KOPT-K1 (cell line): ENCODE results near the gene CNTNAP5.

Experiments used
- H3K27ac ChIP-seq: fragments of 200-600 bp; sonication (generic); 2 replicates; pipeline ENCODE4 v1.5.1; 2016; ENCODE audit warnings: antibody characterized with exemption, mild to moderate bottlenecking, low read depth, low read length; ENCODE audit not compliant: poor library complexity, severe bottlenecking
- H3K36me3 ChIP-seq: fragments of 200-600 bp; sonication (generic); 2 replicates; pipeline ENCODE4 v1.5.1; 2017; ENCODE audit warnings: antibody characterized with exemption, mild to moderate bottlenecking, low read length, moderate library complexity; ENCODE audit not compliant: insufficient read depth
- H3K9me3 ChIP-seq: fragments of 200-600 bp; sonication (generic); 2 replicates; pipeline ENCODE4 v1.5.1; 2017; ENCODE audit warnings: antibody characterized with exemption, low read length, mild to moderate bottlenecking; ENCODE audit not compliant: insufficient read depth, poor library complexity, severe bottlenecking

CNTNAP5 gene

DNA sequence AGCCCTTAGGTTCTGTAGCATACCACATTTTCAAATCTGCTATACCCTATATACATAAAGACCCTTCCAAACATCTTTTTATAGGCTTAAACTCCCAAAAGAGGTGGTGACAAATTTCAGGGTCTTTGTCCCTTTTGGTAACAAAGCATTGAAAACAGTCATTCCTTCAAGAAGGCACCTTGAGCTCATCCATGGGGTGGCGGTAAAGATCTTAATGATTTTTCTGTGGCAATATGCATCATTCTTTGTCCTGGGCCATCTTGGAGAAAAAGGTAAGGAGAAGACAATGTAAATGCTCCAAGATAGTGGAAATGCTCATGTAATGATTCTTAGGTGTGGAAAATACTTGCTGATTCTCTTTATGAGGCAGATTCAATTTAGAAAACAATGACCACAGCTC, 890.5 kb downstream of the CNTNAP5 start:
- H3K27ac ChIP-seq, result no peak overlapping the region
- H3K9me3 ChIP-seq, result no peaks in the 10 kb centered on the region

DNA sequence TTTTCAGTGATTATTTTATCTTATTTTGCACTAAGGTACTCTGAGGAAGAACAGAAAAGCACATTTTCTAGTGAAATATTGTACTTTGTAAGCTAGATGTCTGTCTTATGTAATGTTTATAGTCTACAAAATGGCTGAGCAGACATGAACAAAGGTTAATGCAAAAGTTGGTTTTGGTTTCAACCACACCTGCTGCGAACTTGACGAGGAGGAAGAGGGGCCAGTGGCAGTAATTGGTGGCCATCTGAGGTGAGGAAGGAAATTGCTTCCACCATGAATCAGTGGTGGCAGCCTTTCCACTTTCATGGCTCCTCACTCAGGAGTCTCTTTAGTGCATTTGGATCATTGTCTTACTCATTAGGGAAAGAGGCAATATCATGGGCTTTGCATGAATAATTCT, 894.2 kb downstream of the CNTNAP5 start:
- H3K36me3 ChIP-seq, result no peaks in the 10 kb centered on the region
- no peak overlapping the region for H3K27ac ChIP-seq
- no peaks in the 10 kb centered on the region for H3K9me3 ChIP-seq

More for the DNA sequence above, 890.5 kb downstream of the CNTNAP5 start:
- no peaks in the 10 kb centered on the region for H3K36me3 ChIP-seq

DNA sequence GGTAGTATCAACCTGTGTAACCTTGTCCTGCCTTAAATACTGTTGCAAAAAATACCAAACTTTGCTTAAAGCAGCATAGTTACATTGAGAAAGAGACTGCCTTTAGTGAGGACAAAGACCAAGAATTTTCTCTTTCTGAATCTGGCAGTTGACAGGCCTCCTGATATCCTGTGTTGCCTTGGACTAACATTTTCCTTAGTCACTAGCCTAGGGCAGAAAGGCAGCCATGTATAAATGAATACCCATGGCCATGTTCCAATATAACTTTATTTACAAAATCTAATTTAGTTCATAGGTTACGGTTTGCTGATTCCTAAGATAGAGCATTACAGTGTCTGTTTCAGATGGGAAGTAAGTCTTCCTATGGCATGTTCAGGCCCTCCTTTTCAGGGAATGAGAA, 895.4 kb downstream of the CNTNAP5 start:
- H3K9me3 ChIP-seq, result no peaks in the 10 kb centered on the region
- no peak overlapping the region for H3K27ac ChIP-seq
- H3K36me3 ChIP-seq, result no peaks in the 10 kb centered on the region

DNA sequence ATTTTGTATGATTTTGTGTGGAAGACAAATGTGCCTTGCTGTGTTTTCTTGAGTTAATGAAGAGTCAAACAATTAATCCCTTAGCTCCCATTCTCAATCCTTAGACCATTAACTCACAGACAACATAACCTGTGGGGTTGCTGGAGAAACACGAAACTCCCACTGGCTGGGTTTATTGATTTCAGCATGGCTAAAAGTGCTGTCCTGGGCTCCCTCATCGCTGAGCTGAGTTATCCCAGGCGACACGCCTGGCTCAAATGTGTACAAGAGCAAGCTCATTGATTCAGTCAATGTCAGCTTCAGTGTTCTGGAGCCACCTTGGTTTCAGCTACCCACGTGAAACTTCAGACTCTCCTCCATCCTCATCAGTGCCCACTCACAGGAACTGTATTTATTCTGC, 896.1 kb downstream of the CNTNAP5 start:
- no peaks in the 10 kb centered on the region for H3K36me3 ChIP-seq

DNA sequence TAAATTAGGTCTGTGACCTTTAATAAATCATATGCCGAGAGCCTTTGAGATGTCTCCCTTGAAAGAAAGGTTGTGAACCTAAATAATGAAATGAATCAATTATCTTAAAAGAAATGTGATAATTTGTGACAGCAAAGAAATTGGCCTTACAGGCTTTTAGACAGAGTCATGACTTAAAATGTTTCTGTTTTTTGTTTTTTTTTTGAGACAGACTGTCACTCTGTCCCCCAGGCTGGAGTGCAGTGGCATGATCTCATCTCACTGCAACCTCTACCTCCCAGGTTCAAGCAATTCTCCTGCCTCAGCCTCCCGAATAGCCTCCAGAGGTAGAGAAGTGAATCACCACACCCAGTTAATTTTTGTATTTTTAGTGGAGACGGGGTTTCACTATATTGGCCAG, 898.0 kb downstream of the CNTNAP5 start:
- Histone ChIP-seq H3K27ac (no peak overlapping the region), H3K36me3 (no peaks in the 10 kb centered on the region), H3K9me3 (no peaks in the 10 kb centered on the region)

More for the DNA sequence above, 896.1 kb downstream of the CNTNAP5 start:
- Histone ChIP-seq H3K9me3 (no peaks in the 10 kb centered on the region), H3K27ac (no peak overlapping the region)

DNA sequence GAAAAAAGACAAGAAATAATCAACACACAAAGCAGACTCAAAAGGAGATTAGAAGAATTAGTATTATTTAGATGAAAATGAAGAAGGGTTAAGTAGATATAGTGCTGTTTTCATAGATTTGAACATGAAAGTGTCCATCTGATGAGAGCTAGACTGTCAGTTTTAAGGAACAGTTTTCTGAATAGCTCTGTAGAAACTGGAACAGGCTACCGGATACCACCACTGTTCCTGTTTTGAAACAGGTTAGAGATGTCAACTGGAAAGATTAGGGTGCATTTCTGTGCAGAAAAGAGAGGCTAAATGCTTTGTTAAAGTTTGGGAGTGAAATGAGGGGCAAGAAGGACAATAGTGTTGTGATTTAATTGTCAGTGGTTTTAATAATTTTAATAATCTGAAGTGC, 908.8 kb downstream of the CNTNAP5 start:
- no peaks in the 10 kb centered on the region for H3K9me3 ChIP-seq
- H3K27ac ChIP-seq, result no peak overlapping the region
- H3K36me3 ChIP-seq, result no peaks in the 10 kb centered on the region

DNA sequence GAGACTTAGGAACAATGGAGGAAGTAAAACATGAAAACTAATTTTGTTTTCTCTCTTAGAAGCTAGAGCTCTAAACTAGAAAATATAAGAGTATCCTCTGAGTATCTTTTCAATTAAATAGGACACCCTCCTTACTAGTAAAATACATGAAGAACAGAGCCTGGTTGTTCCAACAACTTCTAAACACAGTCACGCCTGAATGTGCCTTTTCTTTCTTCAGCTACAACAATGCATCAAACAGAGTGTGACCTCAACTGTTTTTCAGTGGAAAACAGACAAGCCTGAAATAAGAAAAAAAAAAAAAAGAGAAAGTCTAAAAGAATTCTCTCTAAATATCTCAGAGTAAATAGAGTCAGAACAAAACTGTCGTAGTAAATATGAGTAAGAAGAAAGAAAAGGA, 928.8 kb downstream of the CNTNAP5 start:
- Histone ChIP-seq H3K36me3 (no peaks in the 10 kb centered on the region), H3K27ac (no peak overlapping the region), H3K9me3 (no peaks in the 10 kb centered on the region)

DNA sequence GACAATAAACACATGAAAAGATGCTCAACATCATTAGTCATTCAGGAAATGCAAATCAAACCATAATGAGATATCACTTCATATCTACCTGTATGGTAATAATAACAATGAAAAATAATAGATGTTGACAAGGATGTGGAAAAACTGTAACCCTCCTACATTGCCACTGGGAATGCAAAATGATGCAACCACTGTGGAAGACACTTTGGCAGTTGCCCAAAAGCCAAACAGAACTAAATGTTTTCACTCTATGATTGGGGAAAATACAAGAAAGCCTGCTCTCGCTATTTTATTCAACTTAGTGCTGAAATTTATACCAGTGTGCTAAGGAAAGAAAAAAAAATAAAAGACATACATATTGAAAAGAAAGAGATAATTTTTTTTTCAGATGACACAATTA, 934.5 kb downstream of the CNTNAP5 start:
- H3K36me3 ChIP-seq, result no peaks in the 10 kb centered on the region
- H3K27ac ChIP-seq, result no peak overlapping the region
- no peaks in the 10 kb centered on the region for H3K9me3 ChIP-seq

DNA sequence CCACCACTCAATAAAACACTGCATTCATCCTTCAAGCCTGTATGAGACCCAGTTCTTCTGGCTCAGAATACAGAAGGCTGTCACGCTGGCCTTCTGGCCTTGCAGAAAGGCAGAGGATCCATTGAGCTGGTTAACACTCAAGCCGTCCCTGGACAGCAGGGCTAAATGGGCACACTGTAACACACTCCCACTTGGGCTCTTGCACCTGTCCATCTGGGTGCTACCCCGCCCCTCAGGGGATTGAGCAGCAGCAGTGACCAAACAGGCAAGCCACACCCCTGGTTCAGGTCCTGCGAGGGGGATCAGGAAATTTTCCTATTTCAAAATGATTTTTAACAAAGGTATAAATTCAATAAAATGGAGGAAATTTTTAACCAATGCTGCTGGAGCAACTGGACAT, 936.0 kb downstream of the CNTNAP5 start:
- Histone ChIP-seq H3K36me3 (no peaks in the 10 kb centered on the region), H3K27ac (no peak overlapping the region), H3K9me3 (no peaks in the 10 kb centered on the region)
